Cardiac septum (tissue), 1 donor: ENCODE measurements around the gene SERTAD2. TPM values are rescaled to one million over a fixed set of nuclear protein-coding genes. Genes with fewer than 3 reads are reported as not detected.

Experiments
- DNase-seq: peaks from one replicate; pipeline ENCODE4 v3.0.0-alpha.2; 2020; ENCODE audit warnings: low spot score
- intact Hi-C: fragments of 100-400 bp; cut with DNase I; formaldehyde crosslinking; loops from one replicate; pipeline ENCODE4 v1.14.0; 2022
- total RNA-seq: library from RNA; stranded (reverse); fragmentation: NEBNext Ultra II Directional; extraction: Animal tissue kit (Norgen Biotek cat#: 25700); gene quantifications from one replicate; pipeline ENCODE4 v1.2.1, GENCODE V29; 2021
- donor health status: DM: no; HTN: no; CAD: no.

The SERTAD2 gene
- total RNA-seq, 1 donor from 2014 or later: 22.8 TPM

GRCh38 chr2:64678771-64679590 lies 25.3 kb upstream of the SERTAD2 start:
- DNase-seq: no peak
- intact Hi-C loops: no loop called here

GRCh38 chr2:64677530-64677929 lies 23.8 kb upstream of the SERTAD2 start:
- intact Hi-C loops: no loop called here
- DNase-seq: no peak

- no peak for DNase-seq
- intact Hi-C loops: no loop called here
These were observed 22.1 kb upstream of the SERTAD2 start for GRCh38 chr2:64675860-64676259.

- DNase-seq: no peak
- intact Hi-C loops: no loop called here
These were observed 19.0 kb upstream of the SERTAD2 start for GRCh38 chr2:64672708-64673107.

- DNase-seq: no peak
- intact Hi-C loops: no loop called here
These were observed 16.3 kb upstream of the SERTAD2 start for GRCh38 chr2:64670047-64670446.

GRCh38 chr2:64669288-64669687 lies 15.6 kb upstream of the SERTAD2 start:
- intact Hi-C loops: no loop called here
- no peak for DNase-seq

- intact Hi-C loops: no loop called here
- no peak for DNase-seq
These were observed 14.8 kb upstream of the SERTAD2 start for GRCh38 chr2:64668542-64668941.

GRCh38 chr2:64667535-64667934 lies 13.8 kb upstream of the SERTAD2 start:
- no peak for DNase-seq
- intact Hi-C loops: no loop called here

- DNase-seq: no peak
- intact Hi-C loops: no loop called here
These were observed 13.2 kb upstream of the SERTAD2 start for GRCh38 chr2:64666810-64667438.

- intact Hi-C loops: no loop called here
- no peak for DNase-seq
These were observed 12.0 kb upstream of the SERTAD2 start for GRCh38 chr2:64665709-64666108.

- no peak for DNase-seq
- intact Hi-C loops: no loop called here
These were observed 9.7 kb upstream of the SERTAD2 start for GRCh38 chr2:64663402-64663801.

GRCh38 chr2:64661741-64662169 lies 8.0 kb upstream of the SERTAD2 start:
- DNase-seq: no peak
- intact Hi-C loops: no loop called here

GRCh38 chr2:64659252-64659651 lies 5.5 kb upstream of the SERTAD2 start:
- intact Hi-C loops: no loop called here

GRCh38 chr2:64658269-64658668 lies 4.6 kb upstream of the SERTAD2 start:
- intact Hi-C loops: no loop called here
- DNase-seq: no peak

More at GRCh38 chr2:64659252-64659651, 5.5 kb upstream of the SERTAD2 start:
- DNase-seq: no peak

- intact Hi-C loops: no loop called here
These were observed 3.7 kb upstream of the SERTAD2 start for GRCh38 chr2:64657411-64657810.

GRCh38 chr2:64656379-64656778 lies 2.7 kb upstream of the SERTAD2 start:
- no peak for DNase-seq
- intact Hi-C loops: no loop called here

More at GRCh38 chr2:64657411-64657810, 3.7 kb upstream of the SERTAD2 start:
- DNase-seq: no peak

- DNase-seq: no peak
- intact Hi-C loops: no loop called here
These were observed 2.2 kb upstream of the SERTAD2 start for GRCh38 chr2:64655873-64656272.

GRCh38 chr2:64655018-64655664 lies 1.4 kb upstream of the SERTAD2 start:
- no peak for DNase-seq
- intact Hi-C loops: no loop called here

GRCh38 chr2:64654063-64654811 lies 524 bp upstream of the SERTAD2 start:
- no peak for DNase-seq
- intact Hi-C loops: loop anchor here (1.0 to 5.0 kb wide), 2 partner anchors 96 to 132 kb away; partner anchors contain the start of gene AFTPH
